IPS-18a (cell line): Measurements from ENCODE around the gene PLXNA4.

Experiments used
- H3K27ac ChIP-seq: one replicate; pipeline ENCODE4 v1.5.1; 2013; ENCODE audit warnings: low read length
- H3K27me3 ChIP-seq: one replicate; pipeline ENCODE4 v1.6.1; 2013; ENCODE audit warnings: mild to moderate bottlenecking, low read length; ENCODE audit not compliant: control insufficient read depth, insufficient read depth
- H3K36me3 ChIP-seq: one replicate; pipeline ENCODE4 v1.6.1; 2013; ENCODE audit warnings: low read depth, low read length; ENCODE audit not compliant: control insufficient read depth
- H3K4me1 ChIP-seq: one replicate; pipeline ENCODE4 v1.6.1; 2013; ENCODE audit warnings: low read depth, low read length; ENCODE audit not compliant: control insufficient read depth
- H3K4me3 ChIP-seq: one replicate; pipeline ENCODE4 v1.5.1; 2013; ENCODE audit warnings: low read length
- H3K9ac ChIP-seq: one replicate; pipeline ENCODE4 v1.6.1; 2013; ENCODE audit warnings: mild to moderate bottlenecking, low read length, moderate library complexity
- H3K9me3 ChIP-seq: one replicate; pipeline ENCODE4 v1.6.1; 2013; ENCODE audit warnings: low read depth, low read length; ENCODE audit not compliant: control insufficient read depth

PLXNA4 gene

GRCh38 chr7:132560825-132561529, 15.3 kb downstream of the PLXNA4 start:
- H3K27me3 ChIP-seq = peaks cover 48% of the 10 kb centered on the region
- H3K9ac ChIP-seq = no peak overlapping the region

GRCh38 chr7:132560105-132560504, 16.2 kb downstream of the PLXNA4 start:
- Histone ChIP-seq H3K4me1 (peaks cover 3% of the 10 kb centered on the region), H3K9me3 (no peaks in the 10 kb centered on the region)

More at GRCh38 chr7:132560825-132561529, 15.3 kb downstream of the PLXNA4 start:
- Histone ChIP-seq H3K9me3 (no peaks in the 10 kb centered on the region), H3K27ac (no peak overlapping the region), H3K4me1 (peaks cover 3% of the 10 kb centered on the region), H3K36me3 (no peaks in the 10 kb centered on the region), H3K4me3 (no peak overlapping the region)

GRCh38 chr7:132558815-132559214, 17.5 kb downstream of the PLXNA4 start:
- Histone ChIP-seq H3K36me3 (no peaks in the 10 kb centered on the region), H3K9ac (no peak overlapping the region), H3K9me3 (no peaks in the 10 kb centered on the region), H3K27ac (no peak overlapping the region), H3K4me1 (no peaks in the 10 kb centered on the region), H3K27me3 (peaks cover 33% of the 10 kb centered on the region), H3K4me3 (no peak overlapping the region)

More at GRCh38 chr7:132560105-132560504, 16.2 kb downstream of the PLXNA4 start:
- H3K36me3 ChIP-seq = no peaks in the 10 kb centered on the region
- peaks cover 40% of the 10 kb centered on the region for H3K27me3 ChIP-seq
- H3K4me3 ChIP-seq = no peak overlapping the region
- no peak overlapping the region for H3K9ac ChIP-seq
- H3K27ac ChIP-seq = no peak overlapping the region

- Histone ChIP-seq H3K27ac (no peak overlapping the region), H3K36me3 (no peaks in the 10 kb centered on the region), H3K4me1 (no peaks in the 10 kb centered on the region), H3K4me3 (no peak overlapping the region), H3K9me3 (no peaks in the 10 kb centered on the region), H3K9ac (no peak overlapping the region), H3K27me3 (peaks cover 21% of the 10 kb centered on the region)
Measured at GRCh38 chr7:132557489-132558044, 18.7 kb downstream of the PLXNA4 start.

GRCh38 chr7:132554446-132554845, 21.8 kb downstream of the PLXNA4 start:
- Histone ChIP-seq H3K4me3 (no peak overlapping the region), H3K27ac (no peak overlapping the region), H3K36me3 (no peaks in the 10 kb centered on the region), H3K9ac (no peak overlapping the region), H3K9me3 (no peaks in the 10 kb centered on the region), H3K4me1 (peaks cover 5% of the 10 kb centered on the region), H3K27me3 (no peaks in the 10 kb centered on the region)

- H3K27me3 ChIP-seq = no peaks in the 10 kb centered on the region
- no peaks in the 10 kb centered on the region for H3K36me3 ChIP-seq
- H3K27ac ChIP-seq = no peak overlapping the region
- no peaks in the 10 kb centered on the region for H3K9me3 ChIP-seq
- no peak overlapping the region for H3K9ac ChIP-seq
- no peak overlapping the region for H3K4me3 ChIP-seq
- H3K4me1 ChIP-seq = peaks cover 5% of the 10 kb centered on the region
Measured at GRCh38 chr7:132553031-132553430, 23.2 kb downstream of the PLXNA4 start.

GRCh38 chr7:132551886-132552285, 24.4 kb downstream of the PLXNA4 start:
- peaks cover 5% of the 10 kb centered on the region for H3K27me3 ChIP-seq
- peaks cover 5% of the 10 kb centered on the region for H3K4me1 ChIP-seq
- H3K27ac ChIP-seq = no peak overlapping the region
- H3K4me3 ChIP-seq = no peak overlapping the region
- no peak overlapping the region for H3K9ac ChIP-seq
- H3K9me3 ChIP-seq = no peaks in the 10 kb centered on the region
- H3K36me3 ChIP-seq = no peaks in the 10 kb centered on the region

GRCh38 chr7:132551439-132551838, 24.8 kb downstream of the PLXNA4 start:
- Histone ChIP-seq H3K9ac (no peak overlapping the region), H3K4me3 (no peak overlapping the region), H3K36me3 (no peaks in the 10 kb centered on the region), H3K4me1 (peaks cover 5% of the 10 kb centered on the region), H3K27me3 (peaks cover 10% of the 10 kb centered on the region), H3K27ac (no peak overlapping the region), H3K9me3 (no peaks in the 10 kb centered on the region)

- H3K9ac ChIP-seq = no peak overlapping the region
- no peak overlapping the region for H3K27ac ChIP-seq
- peaks cover 32% of the 10 kb centered on the region for H3K27me3 ChIP-seq
- H3K4me3 ChIP-seq = no peak overlapping the region
- H3K4me1 ChIP-seq = peaks cover 26% of the 10 kb centered on the region
- H3K36me3 ChIP-seq = no peaks in the 10 kb centered on the region
- H3K9me3 ChIP-seq = no peaks in the 10 kb centered on the region
Measured at GRCh38 chr7:132548489-132549078, 27.7 kb downstream of the PLXNA4 start.

- Histone ChIP-seq H3K4me1 (peaks cover 26% of the 10 kb centered on the region), H3K9ac (no peak overlapping the region), H3K27ac (no peak overlapping the region), H3K27me3 (peaks cover 36% of the 10 kb centered on the region), H3K36me3 (no peaks in the 10 kb centered on the region), H3K9me3 (no peaks in the 10 kb centered on the region), H3K4me3 (no peak overlapping the region)
Measured at GRCh38 chr7:132547821-132548220, 28.4 kb downstream of the PLXNA4 start.

GRCh38 chr7:132546366-132547127, 29.7 kb downstream of the PLXNA4 start:
- Histone ChIP-seq H3K4me1 (peaks cover 29% of the 10 kb centered on the region), H3K9me3 (no peaks in the 10 kb centered on the region), H3K27ac (no peak overlapping the region), H3K9ac (no peak overlapping the region), H3K36me3 (no peaks in the 10 kb centered on the region), H3K4me3 (no peak overlapping the region), H3K27me3 (peaks cover 36% of the 10 kb centered on the region)
